NCI-H146 treated with DMSO at 0.1 percent for 48 hours (cell line): ENCODE results near the gene POTEE.
"Not testable (repeated sequence)": the region's sequence is repeated elsewhere in the genome, so short reads cannot be mapped to it uniquely, and the experiment has no call there.

Experiments used
- DNase-seq: peaks from one replicate; lab custom pipeline; 2025; ENCODE audit not compliant: unreplicated experiment; lab: John Stamatoyannopoulos, UW

Gene POTEE

GRCh38 chr2:131209030-131209772 lies at the start of gene POTEE:
Gene POTEE (plus strand): TSS chr2:131209536. CDS start chr2:131218403, 8,867 bp downstream.
- not testable (repeated sequence) for DNase-seq

GRCh38 chr2:131165562-131165961 lies 43.8 kb upstream of the POTEE start:
- not testable (repeated sequence) for DNase-seq

GRCh38 chr2:131168538-131168937 lies 40.8 kb upstream of the POTEE start:
- DNase-seq = no peak

GRCh38 chr2:131178050-131178449 lies 31.3 kb upstream of the POTEE start:
- not testable (repeated sequence) for DNase-seq

- not testable (repeated sequence) for DNase-seq
These were observed 30.5 kb upstream of the POTEE start for GRCh38 chr2:131178721-131179418.

DNA sequence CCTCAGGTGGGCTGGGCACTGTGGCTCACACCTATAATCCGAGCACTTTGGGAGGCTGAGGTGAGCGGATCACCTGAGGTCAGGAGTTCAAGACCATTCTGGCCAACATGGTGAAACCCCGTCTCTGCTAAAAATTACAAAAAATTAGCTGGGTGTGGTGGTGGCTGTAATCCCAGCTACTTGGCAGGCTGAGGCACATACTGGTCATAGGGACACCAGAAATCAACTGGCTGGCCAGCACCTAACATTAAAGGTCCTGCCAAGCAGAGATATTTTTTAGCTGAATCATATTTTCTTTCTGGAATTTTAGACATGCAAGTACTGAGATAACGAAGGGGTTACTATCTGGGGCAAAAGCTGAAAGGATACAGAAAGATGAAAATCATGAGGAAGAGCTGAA lies 27.9 kb upstream of the POTEE start:
- DNase-seq = not testable (repeated sequence)

DNA sequence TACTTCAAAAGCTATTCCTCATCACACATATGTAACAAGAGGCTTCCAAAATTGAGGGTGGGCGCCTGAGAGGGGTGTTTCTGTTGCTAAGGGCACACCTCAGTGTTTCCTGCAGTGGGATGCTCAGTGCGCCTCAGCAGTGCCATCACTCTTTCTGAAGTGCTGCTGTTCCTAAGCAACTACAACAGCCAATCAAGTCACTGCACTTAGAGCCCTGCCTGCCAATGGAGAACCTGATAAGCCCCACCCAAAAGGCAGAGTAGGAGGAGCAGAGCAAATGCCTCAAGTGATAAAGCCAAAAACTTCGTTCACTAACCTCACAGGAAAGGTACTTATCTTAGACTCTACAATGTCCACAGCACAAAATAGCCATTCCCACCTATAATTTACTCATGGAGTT lies 15.9 kb upstream of the POTEE start:
- not testable (repeated sequence) for DNase-seq

- DNase-seq = not testable (repeated sequence)
These were observed 13.2 kb upstream of the POTEE start for GRCh38 chr2:131196186-131196585.

DNA sequence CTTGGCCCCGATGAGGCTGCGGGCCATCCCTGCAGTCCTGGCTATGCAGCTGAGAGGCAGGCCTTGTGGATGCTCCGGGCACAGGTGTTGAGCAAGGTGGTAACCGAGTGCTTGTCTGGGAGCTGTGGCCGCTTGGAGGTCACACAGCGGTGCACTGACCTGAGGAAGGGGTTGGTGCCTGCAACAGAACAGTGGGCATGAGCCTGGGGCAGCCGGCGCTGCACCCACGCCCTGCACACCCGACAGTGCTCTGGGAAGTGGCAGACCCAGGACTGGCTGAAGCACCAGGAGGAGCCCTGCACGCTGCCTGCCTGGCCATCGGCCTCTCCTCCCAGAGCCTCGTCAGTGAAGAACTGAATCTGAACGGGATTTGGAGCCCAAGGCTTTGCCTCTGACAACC lies 8.2 kb upstream of the POTEE start:
- DNase-seq = no peak

DNA sequence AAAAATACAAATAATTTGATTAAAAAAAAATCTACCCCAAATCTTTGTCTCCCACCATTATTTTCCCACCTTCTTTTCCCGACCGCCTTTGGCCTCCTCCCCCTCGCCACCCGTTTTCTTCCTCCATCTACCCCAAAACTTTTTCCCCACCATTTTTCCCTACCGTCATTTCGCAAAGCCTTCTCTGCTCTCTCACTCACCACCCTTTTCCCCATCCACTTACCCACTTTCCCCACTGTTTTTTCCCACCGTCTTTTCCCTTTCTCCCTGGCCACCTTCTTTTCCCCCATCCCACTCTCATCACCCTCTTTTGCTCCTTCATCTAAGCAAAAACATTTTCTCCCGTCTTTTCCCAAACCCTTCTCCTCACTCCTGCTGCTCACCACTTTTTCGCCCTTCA lies 1.5 kb upstream of the POTEE start:
- not testable (repeated sequence) for DNase-seq

DNA sequence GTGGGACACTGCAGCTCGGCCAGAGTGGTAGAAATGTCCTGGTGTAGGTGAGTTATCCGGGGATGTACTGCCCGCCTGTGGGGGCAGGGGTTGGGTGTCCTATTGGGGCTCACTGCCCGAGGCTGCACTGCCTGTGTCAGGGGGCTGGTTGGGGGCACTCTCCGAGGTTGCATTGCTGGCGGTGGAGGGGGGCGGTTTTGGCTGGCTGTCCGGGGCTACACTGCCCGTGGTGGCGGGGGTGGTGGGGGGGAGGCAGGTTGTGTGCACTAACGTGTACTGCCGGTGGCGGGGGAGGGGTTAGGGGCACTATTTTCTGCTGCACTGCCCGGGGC lies 403 bp downstream of the POTEE start:
- DNase-seq = not testable (repeated sequence)

- DNase-seq = not testable (repeated sequence)
These were observed 1.3 kb downstream of the POTEE start for GRCh38 chr2:131210434-131211211.

DNA sequence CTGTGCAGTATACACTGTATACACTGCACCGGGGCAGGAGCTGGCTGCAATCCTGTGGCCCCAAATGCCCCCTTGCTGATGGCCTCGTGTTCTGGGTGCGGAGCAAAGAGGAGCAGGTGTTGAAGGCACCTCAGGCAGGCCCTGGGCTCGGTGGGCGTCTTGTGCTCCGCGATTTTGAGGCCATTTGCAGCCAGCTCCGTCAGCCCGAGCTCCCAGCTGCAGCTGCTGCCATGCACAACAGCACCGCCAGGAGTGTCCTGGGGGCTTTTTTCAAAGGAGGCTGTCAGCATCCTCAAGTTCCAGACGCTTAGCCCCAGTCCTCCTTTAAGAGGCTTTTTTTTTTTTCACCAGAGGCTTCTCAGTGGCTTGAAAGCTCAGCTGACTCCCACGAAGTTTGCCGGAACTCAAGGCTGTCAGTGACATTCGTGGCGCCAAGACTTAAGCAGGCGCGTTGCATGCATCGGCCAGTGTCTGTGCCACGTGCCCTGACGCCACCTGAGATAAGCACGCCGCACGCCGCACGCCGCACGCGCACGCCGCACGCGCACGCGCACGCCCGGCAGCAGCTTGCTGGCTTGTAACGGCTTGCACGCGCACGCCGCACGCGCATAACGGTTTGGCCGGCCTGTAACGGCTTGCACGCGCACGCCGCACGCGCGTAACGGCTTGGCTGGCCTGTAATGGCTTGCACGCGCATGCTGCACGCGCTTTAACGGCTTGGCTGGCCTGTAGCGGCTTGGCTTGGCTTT lies 8.1 kb downstream of the POTEE start:
- not testable (repeated sequence) for DNase-seq

- DNase-seq = not testable (repeated sequence)
These were observed 26.5 kb downstream of the POTEE start for GRCh38 chr2:131235543-131236449.
